ENCODE measurements around the gene SLU7.
"Not testable (repeated sequence)": the region's sequence is repeated elsewhere in the genome, so short reads cannot be mapped to it uniquely, and the experiment has no call there.

SLU7 gene

DNA sequence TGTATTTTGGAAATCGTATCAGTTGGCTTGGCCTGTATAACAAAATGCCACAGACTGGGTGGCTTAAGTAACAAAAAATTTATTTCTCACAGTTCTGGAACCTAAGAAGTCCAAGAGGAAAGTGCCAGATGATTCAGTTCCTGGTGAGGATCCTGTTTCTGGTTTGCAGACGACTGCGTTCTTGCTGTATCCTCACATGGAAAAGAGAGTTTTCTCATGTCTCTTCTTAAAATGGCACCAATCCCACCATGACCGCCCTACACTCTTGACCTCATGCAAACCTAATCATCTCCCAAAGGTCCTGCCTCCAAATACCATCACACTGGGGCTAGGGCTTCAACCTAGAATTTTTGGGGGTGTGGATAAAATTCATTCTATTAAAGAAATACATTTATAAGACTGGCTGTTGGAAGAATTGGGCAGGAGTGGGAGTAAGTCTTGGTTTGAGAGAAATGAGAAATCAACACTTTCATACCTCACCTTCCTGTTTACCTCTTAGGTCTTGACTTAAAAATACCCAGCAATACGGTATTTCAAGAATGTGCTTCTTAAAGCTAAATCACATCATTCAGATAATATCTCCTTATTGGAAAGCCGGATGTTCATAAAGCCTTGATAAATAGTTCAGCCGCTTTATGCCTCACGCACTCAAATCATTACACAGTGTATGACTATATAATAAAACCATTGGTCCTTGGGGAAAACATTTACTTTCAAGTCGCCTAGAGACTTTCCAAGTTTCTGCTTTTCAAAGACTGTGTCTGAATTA, 31.5 kb upstream of the SLU7 start:
- no peak for DNase-seq

GRCh38 chr5:160449458-160449857, 30.6 kb upstream of the SLU7 start:
- no peak for DNase-seq

DNA sequence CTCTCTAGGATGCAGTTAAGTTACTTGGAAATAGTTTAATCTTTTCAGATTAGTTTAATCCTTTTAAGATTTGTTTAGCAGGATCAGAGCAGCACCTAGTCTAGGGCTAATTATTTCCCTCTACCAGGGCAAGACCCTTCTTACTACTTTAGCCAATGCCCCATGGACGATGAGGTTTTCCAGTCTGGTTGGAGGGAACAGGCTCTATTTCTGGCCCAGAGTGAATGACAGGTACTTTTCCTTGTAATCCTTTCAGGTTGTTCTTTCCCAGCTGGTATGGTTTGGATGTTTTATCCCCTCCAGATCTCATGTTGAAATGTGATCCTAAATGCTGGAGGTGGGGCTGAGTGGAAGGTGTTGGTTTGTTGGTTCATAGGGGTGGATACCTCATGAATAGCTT, 30.0 kb upstream of the SLU7 start:
- no peak for DNase-seq

- no peak for DNase-seq
These were observed 26.9 kb upstream of the SLU7 start for GRCh38 chr5:160445751-160446150.

DNA sequence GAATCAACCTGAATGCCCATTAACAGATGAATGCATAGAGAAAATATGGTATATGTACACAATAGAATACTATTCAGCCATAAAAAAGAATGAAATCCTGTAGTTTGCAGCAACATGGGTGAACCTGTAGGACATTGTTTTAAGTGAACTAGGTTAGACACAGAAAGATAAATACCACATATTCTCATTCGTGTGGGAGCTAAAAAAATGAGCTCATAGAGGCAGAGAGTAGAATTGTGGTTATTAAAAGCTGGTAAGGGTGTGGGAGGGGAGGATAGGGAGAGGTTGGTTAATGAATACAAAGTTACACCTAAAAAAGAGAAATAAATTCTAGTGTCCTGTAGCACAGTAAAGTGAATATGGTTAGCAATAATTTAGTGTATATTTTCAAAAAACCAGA, 26.3 kb upstream of the SLU7 start:
- no peak for DNase-seq

- no peak for DNase-seq
These were observed 25.5 kb upstream of the SLU7 start for GRCh38 chr5:160444407-160444806.

- DNase-seq, result no peak
These were observed 24.0 kb upstream of the SLU7 start for GRCh38 chr5:160442824-160443431.

DNA sequence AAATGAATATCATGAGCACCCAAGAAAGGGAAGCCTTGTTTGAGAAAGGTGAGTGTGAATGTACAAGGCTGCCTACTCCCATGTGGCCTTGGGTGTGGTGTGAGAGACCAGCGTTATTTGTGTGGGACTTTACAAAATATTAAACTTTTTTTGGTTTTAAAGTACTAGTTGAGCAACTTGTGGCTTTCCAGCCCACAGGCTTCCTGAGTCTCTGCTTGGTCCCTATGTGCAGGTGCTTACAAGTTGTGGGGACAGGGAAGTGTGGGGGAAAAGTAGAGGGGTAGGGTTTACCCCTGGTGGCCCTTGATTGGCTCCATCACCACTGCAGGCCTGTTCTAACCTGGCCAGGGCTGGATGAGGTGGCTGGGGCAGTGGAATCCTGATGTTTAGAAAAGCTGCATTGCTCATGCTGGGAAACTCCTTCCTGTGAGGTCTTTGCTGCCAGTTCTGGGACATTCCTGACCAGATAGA, 22.5 kb upstream of the SLU7 start:
- DNase-seq, result no peak

GRCh38 chr5:160439205-160439600, 20.3 kb upstream of the SLU7 start:
- DNase-seq, result peak; percentile 95

DNA sequence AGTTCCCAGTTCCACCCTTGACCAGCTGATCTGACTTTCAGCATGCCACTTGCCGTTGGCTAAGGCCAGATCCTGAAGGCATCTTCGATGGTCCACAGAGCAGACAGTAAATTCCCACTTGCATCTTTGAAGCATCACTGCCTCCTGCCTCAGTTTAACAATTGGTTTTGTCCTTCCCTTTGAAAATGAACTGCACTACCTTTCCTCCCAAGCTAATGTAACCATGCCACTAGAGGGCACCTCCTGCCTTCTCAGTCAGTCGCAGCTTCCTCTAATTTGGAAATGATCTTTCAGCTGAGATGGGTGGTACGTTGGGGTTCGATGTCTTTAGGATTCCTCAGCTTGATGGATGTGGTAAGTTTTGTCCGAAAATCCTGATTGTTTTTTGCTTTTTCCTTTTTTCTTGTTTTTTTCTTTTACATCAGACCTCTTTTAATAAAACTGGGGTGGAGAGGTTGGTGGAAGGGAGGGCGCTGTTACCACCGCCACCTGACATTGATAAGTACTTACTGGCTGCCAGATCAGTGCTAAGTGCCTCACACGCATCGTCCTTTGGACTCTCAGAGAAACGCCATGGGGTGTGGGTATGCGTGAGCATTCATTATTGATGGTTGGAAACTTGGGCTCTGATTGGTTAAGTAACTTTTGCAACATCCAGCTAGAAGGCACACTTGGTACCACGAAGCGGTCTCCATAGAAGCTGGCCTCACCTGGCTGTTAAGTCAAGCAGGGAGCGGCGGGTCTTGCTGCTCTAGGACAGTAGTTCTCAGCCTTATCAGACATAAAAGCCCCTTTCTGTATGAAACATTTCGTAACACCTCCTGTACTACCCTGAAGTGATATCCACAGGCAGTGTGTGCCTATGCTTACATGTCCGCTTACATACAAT, 19.7 kb upstream of the SLU7 start:
- DNase-seq, result peak; percentile 63 to 73

- no peak for DNase-seq
These were observed 18.4 kb upstream of the SLU7 start for GRCh38 chr5:160437271-160437670.

DNA sequence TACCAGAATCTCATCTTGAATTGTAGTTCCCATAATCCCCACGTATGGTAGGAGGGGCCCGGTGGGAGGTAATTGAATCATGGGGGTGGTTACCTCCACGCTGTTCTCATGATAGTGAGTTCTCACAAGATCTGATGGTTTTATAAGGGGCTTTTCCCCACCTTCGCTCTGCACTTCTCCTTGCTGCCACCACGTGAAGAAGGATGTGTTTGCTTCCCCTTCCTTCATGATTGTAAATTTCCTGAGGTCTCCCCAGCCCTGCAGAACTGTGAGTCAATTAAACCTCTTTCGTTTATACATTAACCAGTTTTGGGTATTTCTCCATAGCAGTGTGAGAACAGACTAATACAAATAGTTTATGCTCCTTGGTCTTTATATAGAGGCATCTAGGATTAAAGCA, 17.8 kb upstream of the SLU7 start:
- DNase-seq, result not testable (repeated sequence)

DNA sequence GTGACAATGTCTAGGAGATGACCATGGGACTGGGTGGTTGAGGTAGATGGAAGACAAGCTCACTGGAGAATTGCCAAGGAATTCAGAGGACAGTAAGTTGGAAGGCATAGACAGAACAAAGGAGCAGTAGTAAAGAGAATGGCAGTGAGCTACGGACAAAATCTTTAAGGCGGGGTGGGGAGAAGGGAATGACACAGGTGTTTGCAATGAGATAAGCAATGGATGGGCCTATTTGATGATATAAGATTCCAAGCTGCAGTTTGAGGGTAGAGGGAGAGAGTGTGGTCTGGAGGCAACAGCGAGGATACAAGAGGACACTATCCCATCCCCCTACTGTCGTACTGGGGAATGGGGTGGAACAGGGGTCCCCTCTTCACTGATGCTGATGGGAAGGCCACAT, 17.1 kb upstream of the SLU7 start:
- no peak for DNase-seq

DNA sequence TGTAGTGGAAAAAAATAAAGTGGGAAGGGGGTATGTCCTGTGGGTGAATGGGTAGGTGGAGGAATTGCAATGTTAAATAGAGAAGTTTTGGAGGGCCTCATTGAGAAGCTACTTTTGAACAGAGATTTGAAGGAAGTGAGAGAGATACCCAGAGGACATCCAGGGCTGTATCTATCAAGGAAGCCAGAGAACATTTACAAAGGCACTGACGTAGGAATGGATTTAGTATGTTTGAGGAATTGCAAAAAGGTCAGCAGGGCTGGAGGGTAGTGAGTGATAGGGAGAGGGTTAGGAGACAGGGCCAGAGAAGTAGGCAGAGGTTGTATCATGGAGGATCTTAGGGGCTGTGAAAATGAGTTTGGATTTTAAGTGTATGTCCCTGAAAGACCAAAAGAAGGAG, 16.7 kb upstream of the SLU7 start:
- DNase-seq, result no peak

DNA sequence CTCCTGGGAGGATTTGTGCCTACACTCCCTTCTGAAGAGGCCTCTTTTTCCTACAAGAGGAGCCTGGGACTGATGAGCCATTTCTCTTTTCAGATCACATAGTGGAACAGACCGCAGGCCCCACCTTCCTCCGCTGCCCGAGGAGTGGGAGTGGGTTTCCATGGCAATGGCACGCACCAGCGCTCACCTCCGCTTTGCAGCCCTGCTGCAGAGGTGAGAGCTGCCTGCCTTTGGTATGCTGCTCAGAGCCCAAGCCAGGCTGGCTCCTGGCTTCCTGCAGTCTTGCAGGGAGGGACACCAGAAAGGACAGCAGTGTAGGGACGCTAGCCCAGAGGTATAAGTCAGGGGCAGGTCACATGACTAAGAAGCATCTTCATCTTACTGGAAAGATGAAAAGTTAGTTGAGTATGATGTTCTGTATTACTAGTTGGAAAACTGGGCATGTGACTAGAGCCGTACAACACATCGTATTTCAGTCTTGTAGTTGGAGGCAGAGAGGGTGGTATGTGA, 15.2 kb upstream of the SLU7 start:
- DNase-seq, result peak in 1 of 2 experiments; percentile 49

DNA sequence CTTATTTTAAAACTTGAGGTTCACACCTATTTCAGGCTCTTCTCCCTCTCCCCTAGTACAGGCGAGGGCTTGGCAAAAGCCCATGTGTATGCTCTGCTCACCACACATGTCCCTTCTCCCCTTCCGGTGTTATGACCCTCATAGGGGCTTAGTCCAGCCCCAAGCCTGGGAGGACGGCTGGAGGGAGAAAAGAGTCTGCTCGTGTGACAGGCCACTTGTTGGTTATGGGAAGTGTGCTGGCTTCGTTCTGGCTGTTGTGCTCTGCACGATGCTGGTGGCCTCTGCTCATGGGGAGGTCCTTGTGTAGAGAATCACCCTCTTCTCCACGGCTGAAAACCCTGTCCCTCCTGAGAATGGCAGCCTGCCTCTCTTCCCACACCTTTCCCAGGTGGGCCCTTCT, 13.9 kb upstream of the SLU7 start:
- no peak for DNase-seq

DNA sequence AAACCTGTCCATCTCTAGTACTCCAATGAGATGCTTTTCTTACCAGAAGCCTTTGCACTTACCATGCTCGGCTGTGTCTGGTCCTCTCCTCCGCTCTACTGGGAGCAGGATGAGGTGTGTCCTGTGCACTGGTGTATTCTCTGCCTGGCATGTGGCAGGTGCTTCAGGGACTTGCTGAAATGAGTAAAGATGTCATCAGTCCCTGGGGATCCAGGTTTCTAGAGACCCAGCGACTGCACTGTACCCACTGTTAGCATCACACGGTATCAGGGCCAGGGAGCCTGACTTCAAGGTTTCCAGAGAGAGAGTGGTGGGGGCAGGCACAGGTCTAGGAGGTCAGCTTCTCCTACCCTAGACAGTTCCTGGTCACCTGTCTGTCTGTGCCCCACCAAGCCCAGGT, 13.3 kb upstream of the SLU7 start:
- DNase-seq, result no peak

DNA sequence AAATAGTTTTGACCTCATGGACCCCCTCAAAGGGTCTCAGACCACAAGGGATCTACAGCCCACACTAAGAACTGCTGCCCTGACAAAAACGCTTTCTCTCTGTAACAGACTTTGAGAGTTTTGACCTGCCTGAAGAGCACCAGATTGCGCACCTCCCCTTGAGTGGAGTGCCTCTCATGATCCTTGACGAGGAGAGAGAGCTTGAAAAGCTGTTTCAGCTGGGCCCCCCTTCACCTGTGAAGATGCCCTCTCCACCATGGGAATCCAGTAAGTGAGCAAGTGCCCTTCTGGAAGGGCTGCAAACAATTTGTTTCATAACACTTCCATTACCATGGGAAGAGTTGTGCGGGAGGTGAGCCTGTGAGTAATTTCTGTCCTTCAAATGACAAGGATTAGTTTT, 8.7 kb upstream of the SLU7 start:
- no peak for DNase-seq

DNA sequence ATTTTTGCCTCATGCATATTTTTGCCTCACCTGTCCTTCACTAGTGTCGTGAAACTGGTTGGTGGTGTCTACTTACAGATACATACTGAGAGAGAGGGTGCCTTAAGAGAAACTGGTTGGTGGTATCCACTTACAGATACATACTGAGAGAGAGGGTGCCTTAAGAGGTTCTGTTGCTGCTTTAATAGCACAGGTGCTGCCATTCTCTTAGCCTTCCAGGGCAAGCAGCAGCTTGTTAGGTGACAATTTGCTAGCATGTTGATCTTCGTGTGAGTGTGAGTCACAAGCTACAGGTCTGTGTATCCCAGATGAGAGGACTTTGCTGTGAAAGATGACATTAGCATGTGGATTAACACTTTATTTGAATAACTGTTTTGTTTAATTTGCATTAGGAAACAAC, 4.2 kb upstream of the SLU7 start:
- no peak for DNase-seq

- DNase-seq, result peak; percentile 95 to 96
These were observed 2.9 kb upstream of the SLU7 start, which contains the start of gene PTTG1 for GRCh38 chr5:160421625-160422258. Gene PTTG1 (plus strand): TSS chr5:160421855. CDS start chr5:160422313, 458 bp downstream.

DNA sequence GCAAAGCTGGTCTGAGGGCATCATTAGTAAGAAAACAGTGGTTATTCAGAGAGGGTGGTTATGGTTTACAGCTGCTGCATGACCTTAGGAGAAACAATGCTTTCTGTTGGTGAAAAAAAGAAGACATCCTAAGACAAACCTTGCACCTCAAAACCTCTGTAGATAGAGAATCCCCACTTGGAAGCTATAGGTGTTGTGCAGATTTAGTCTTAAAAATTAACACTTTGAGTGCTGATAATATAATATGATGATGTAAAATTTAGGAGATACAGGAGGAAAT, 1.4 kb upstream of the SLU7 start:
- DNase-seq, result no peak

DNA sequence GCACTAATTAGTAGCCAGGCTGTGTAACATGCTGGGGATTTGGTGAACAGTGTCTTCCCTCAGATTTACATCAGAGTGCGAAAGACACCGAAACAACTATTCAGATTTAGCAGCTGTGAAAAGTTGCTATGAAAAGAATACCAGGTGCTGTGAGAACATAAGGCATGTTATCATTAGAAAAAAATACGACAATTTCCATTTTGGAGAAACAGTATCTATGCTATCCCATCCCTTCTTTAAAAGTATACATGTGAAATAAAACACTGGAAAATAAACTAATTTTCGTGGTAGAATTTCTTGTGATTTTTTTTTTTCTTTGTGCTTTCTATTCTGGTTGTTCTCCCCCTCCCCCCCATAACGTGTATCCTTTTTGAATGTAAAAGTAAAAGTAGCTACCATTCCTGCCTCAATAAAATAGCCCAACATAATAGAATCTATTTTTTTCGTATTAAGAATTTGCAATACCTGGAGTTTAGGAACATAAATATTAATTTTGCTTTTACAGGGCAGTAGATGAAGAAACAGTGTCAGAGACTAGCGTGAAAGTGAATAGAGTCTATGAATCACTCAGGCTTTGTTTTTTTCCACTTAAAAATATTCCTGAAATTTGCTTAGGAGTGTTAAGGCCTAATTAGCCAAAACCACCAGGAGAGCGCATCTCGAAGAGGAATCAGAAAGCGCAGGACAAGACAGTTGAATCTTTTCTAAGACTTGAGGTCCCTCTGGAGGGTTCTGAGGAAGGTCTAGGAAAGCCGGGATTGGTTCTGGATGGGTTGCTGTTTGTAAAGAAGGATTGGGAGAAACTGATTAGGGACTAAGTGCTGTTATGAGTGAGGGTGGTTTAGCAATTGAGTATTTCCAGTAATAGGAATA, 813 bp upstream of the SLU7 start:
- DNase-seq, result no peak
